Endothelial cell of umbilical vein (primary cell): ENCODE data around the gene AADACL2.

Source experiments
- CTCF ChIP-seq, 2 donors: IDR thresholded peaks; 1 replicate in 1 of 2; 2 replicates in 1 of 2; pipeline ENCODE4 v1.5.1; 2011; ENCODE audit warnings: low read length in 2 of 2, mild to moderate bottlenecking in 2 of 2, moderate library complexity in 2 of 2, control low read depth in 1 of 2, inconsistent platforms in 1 of 2, low read depth in 1 of 2; ENCODE audit not compliant: insufficient read depth in 1 of 2; ENCODE audit errors: extremely low read depth in 1 of 2
- POLR2A ChIP-seq: IDR thresholded peaks from 2 replicates; pipeline ENCODE4 v1.6.1; 2012; ENCODE audit warnings: low read depth, mild to moderate bottlenecking, control low read depth, low read length
- POLR2AphosphoS5 ChIP-seq: IDR thresholded peaks from 2 replicates; pipeline ENCODE4 v1.6.1; 2012; ENCODE audit warnings: low read depth, mild to moderate bottlenecking, control low read depth, low read length, moderate library complexity; ENCODE audit not compliant: insufficient read depth

DNA sequence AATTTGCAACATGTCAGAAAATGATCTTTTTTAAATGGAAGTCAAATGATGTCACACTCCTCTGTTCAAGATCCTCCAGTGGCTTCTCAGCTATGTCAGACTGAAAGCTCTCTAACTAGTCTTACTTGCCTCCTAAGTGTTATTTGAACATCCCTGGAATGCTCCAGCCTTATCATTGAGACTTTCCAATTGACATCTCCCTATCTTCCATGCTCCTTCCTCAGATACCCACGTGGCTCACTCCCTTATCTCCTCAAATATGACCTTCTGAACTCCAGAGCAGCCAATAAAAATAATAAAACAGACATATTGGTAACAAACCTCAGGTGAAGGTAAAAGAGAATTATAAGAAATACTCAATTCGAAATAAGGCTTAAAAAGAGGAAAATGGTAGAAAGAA is 54.7 kb downstream of the AADACL2 start:
- TF ChIP-seq CTCF (IDR thresholded peaks at IDR 0.05; ENCODE audit: extremely low read depth in 1 of 2, insufficient read depth in 1 of 2, low read depth in 1 of 2, low read length in 2 of 2): no peak
- TF ChIP-seq POLR2A: no peak
- no peak for TF ChIP-seq POLR2AphosphoS5
